Measurements from ENCODE around the gene TRPV6.

DNA sequence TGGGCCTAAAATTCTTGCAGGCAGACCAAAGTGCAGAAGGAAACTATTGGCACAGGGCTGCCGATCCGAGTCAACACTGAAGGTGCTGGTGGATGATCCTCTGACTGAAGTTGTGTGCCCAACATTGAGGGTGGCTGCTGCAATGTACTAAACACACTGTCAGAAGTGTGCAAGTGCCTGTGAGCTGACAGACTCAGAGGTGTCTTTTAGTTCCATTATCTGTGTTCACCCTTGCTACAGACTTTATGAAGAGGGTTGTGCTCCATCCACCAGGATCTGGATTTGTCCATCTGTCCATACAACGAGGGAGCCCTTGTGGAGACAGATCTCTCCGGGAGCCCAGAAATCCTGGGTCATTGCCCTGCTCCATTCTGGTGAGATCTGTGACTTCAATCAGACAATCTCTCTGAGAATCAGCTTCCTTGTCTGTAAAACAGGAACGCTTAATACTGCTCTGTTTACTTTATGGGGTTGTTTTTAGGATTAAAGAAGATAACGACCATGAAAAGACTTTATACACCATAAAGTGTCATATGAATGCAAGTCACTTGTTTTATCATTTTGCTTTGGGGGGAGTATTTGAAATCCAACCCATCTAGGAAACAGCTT lies 9.5 kb upstream of the TRPV6 start:
- TF ChIP-seq, protein P1, sequence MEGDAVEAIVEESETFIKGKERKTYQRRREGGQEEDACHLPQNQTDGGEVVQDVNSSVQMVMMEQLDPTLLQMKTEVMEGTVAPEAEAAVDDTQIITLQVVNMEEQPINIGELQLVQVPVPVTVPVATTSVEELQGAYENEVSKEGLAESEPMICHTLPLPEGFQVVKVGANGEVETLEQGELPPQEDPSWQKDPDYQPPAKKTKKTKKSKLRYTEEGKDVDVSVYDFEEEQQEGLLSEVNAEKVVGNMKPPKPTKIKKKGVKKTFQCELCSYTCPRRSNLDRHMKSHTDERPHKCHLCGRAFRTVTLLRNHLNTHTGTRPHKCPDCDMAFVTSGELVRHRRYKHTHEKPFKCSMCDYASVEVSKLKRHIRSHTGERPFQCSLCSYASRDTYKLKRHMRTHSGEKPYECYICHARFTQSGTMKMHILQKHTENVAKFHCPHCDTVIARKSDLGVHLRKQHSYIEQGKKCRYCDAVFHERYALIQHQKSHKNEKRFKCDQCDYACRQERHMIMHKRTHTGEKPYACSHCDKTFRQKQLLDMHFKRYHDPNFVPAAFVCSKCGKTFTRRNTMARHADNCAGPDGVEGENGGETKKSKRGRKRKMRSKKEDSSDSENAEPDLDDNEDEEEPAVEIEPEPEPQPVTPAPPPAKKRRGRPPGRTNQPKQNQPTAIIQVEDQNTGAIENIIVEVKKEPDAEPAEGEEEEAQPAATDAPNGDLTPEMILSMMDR (conservative IDR thresholded peaks at IDR 0.05; ENCODE audit: low read depth, low read length): no peak
- no peak for TF ChIP-seq EZH2 (IDR thresholded peaks at IDR 0.05; ENCODE audit: borderline replicate concordance, low read depth, low read length, poor library complexity, severe bottlenecking)

Measured in A673 (cell line).